ENCODE measurements around the gene DIRAS1.
A peak's percentile ranks its signal among the peaks of the same experiment; 100 is the strongest.
"Not testable (repeated sequence)": the region's sequence is repeated elsewhere in the genome, so short reads cannot be mapped to it uniquely, and the experiment has no call there.

The DIRAS1 gene

GRCh38 chr19:2716275-2716650 lies 4.9 kb downstream of the DIRAS1 start:
- no peak overlapping the region for H3K4me3 ChIP-seq (ENCODE audit: low read length)
- no peak for TF ChIP-seq ZNF274 (IDR thresholded peaks at IDR 0.05; ENCODE audit: low read depth, low read length)

- H3K4me3 ChIP-seq (ENCODE audit: low read length) = no peak overlapping the region
- TF ChIP-seq ZNF274 (IDR thresholded peaks at IDR 0.05; ENCODE audit: low read depth, low read length) = no peak
Observed at GRCh38 chr19:2715470-2716274, 5.5 kb downstream of the DIRAS1 start.

GRCh38 chr19:2714531-2715269 lies 6.5 kb downstream of the DIRAS1 start:
- no peak overlapping the region for H3K4me3 ChIP-seq (ENCODE audit: low read length)
- TF ChIP-seq ZNF274 (IDR thresholded peaks at IDR 0.05; ENCODE audit: low read depth, low read length) = no peak

GRCh38 chr19:2714102-2714501 lies 7.1 kb downstream of the DIRAS1 start:
- not testable (repeated sequence) for H3K4me3 ChIP-seq (ENCODE audit: low read length)

GRCh38 chr19:2713170-2713569 lies 8.0 kb downstream of the DIRAS1 start:
- not testable (repeated sequence) for H3K4me3 ChIP-seq (ENCODE audit: low read length)

- H3K4me3 ChIP-seq (ENCODE audit: low read length) = no peak overlapping the region
- TF ChIP-seq ZNF274 (IDR thresholded peaks at IDR 0.05; ENCODE audit: low read depth, low read length) = no peak
Observed at GRCh38 chr19:2711875-2712205, 9.3 kb downstream of the DIRAS1 start.

- H3K4me3 ChIP-seq (ENCODE audit: low read length) = no peak overlapping the region
- TF ChIP-seq ZNF274 (IDR thresholded peaks at IDR 0.05; ENCODE audit: low read depth, low read length) = no peak
Observed at GRCh38 chr19:2711172-2711874, 9.8 kb downstream of the DIRAS1 start.

- no peak overlapping the region for H3K4me3 ChIP-seq (ENCODE audit: low read length)
- TF ChIP-seq ZNF274 (IDR thresholded peaks at IDR 0.05; ENCODE audit: low read depth, low read length) = no peak
Observed at GRCh38 chr19:2706251-2706650, 14.9 kb downstream of the DIRAS1 start.

- H3K4me3 ChIP-seq (ENCODE audit: low read length) = no peak overlapping the region
- no peak for TF ChIP-seq ZNF274 (IDR thresholded peaks at IDR 0.05; ENCODE audit: low read depth, low read length)
Observed at GRCh38 chr19:2703691-2704216, 17.4 kb downstream of the DIRAS1 start.

GRCh38 chr19:2703077-2703437 lies 18.1 kb downstream of the DIRAS1 start:
- TF ChIP-seq ZNF274 (IDR thresholded peaks at IDR 0.05; ENCODE audit: low read depth, low read length) = no peak
- H3K4me3 ChIP-seq (ENCODE audit: low read length) = peak overlapping the region; percentile 16; the same call in 1 of the 2 replicates

GRCh38 chr19:2702170-2703076 lies 18.7 kb downstream of the DIRAS1 start, which contains the start of gene GNG7:
TSS of gene GNG7 (minus strand) at chr19:2702694. CDS start at chr19:2520688, 182,006 bp downstream.
- no peak for TF ChIP-seq ZNF274 (IDR thresholded peaks at IDR 0.05; ENCODE audit: low read depth, low read length)
- peak within 1 kb of the TSS; percentile 76 for H3K4me3 ChIP-seq (ENCODE audit: low read length)

GRCh38 chr19:2701361-2702169 lies 19.6 kb downstream of the DIRAS1 start:
- H3K4me3 ChIP-seq (ENCODE audit: low read length) = peak overlapping the region; percentile 76
- no peak for TF ChIP-seq ZNF274 (IDR thresholded peaks at IDR 0.05; ENCODE audit: low read depth, low read length)

Data from GM08714 (cell line).